Measurements from ENCODE around the gene ADAM15.

The ADAM15 gene

GRCh38 chr1:155011437-155012025 lies 39.6 kb upstream of the ADAM15 start:
- TF ChIP-seq CTCF (IDR thresholded peaks at IDR 0.05; ENCODE audit: insufficient read depth, low read length, poor library complexity, severe bottlenecking) (no peak), EZH2phosphoT487 (conservative IDR thresholded peaks at IDR 0.05; ENCODE audit: low read length) (no peak)
- no peaks in the 10 kb centered on the region for H3K9me3 ChIP-seq (ENCODE audit: insufficient read depth, low read length)
- H3K36me3 ChIP-seq (ENCODE audit: low read length) = no peaks in the 10 kb centered on the region
- H3K4me3 ChIP-seq (ENCODE audit: insufficient read depth, low read length, poor library complexity, severe bottlenecking) = no peak overlapping the region
- H4K20me1 ChIP-seq (ENCODE audit: low read depth, low read length) = no peaks in the 10 kb centered on the region
- H3F3A ChIP-seq (ENCODE audit: insufficient read depth) = peaks cover 2% of the 10 kb centered on the region; the same call in 1 of the 2 replicates
- H3K27ac ChIP-seq (ENCODE audit: low read depth, low read length) = no peak overlapping the region
- no peak overlapping the region for H2AFZ ChIP-seq (ENCODE audit: low read depth, low read length, severe bottlenecking)
- H3K9me2 ChIP-seq (replicated peaks; ENCODE audit: insufficient read depth, low read length) = no peaks in the 10 kb centered on the region
- no peak overlapping the region for H3K4me2 ChIP-seq (ENCODE audit: low read depth, low read length, poor library complexity, severe bottlenecking)
- H3K27me3 ChIP-seq (ENCODE audit: low read length) = no peaks in the 10 kb centered on the region
- H3K9ac ChIP-seq (ENCODE audit: low read length) = no peak overlapping the region
- no peaks in the 10 kb centered on the region for H3K79me2 ChIP-seq (ENCODE audit: insufficient read depth, low read length)

- H3K79me2 ChIP-seq (ENCODE audit: insufficient read depth, low read length) = no peaks in the 10 kb centered on the region
- no peak overlapping the region for H2AFZ ChIP-seq (ENCODE audit: low read depth, low read length, severe bottlenecking)
- H3K27ac ChIP-seq (ENCODE audit: low read depth, low read length) = no peak overlapping the region
- TF ChIP-seq EZH2phosphoT487 (conservative IDR thresholded peaks at IDR 0.05; ENCODE audit: low read length) (no peak), CTCF (IDR thresholded peaks at IDR 0.05; ENCODE audit: insufficient read depth, low read length, poor library complexity, severe bottlenecking) (no peak)
- H3K9me3 ChIP-seq (ENCODE audit: insufficient read depth, low read length) = no peaks in the 10 kb centered on the region
- no peaks in the 10 kb centered on the region for H3K36me3 ChIP-seq (ENCODE audit: low read length)
- no peak overlapping the region for H3K4me3 ChIP-seq (ENCODE audit: insufficient read depth, low read length, poor library complexity, severe bottlenecking)
- no peaks in the 10 kb centered on the region for H3K27me3 ChIP-seq (ENCODE audit: low read length)
- peaks cover 6% of the 10 kb centered on the region; the same call in 1 of the 2 replicates for H3F3A ChIP-seq (ENCODE audit: insufficient read depth)
- H4K20me1 ChIP-seq (ENCODE audit: low read depth, low read length) = no peaks in the 10 kb centered on the region
- no peaks in the 10 kb centered on the region for H3K9me2 ChIP-seq (replicated peaks; ENCODE audit: insufficient read depth, low read length)
- H3K9ac ChIP-seq (ENCODE audit: low read length) = no peak overlapping the region
- H3K4me2 ChIP-seq (ENCODE audit: low read depth, low read length, poor library complexity, severe bottlenecking) = no peak overlapping the region
These were observed 39.0 kb upstream of the ADAM15 start for GRCh38 chr1:155012026-155012546.

- Histone ChIP-seq H3K9me2 (replicated peaks; ENCODE audit: insufficient read depth, low read length) (no peaks in the 10 kb centered on the region), H3K79me2 (ENCODE audit: insufficient read depth, low read length) (no peaks in the 10 kb centered on the region), H3K27me3 (ENCODE audit: low read length) (no peaks in the 10 kb centered on the region), H3K9ac (ENCODE audit: low read length) (no peak overlapping the region), H3K27ac (ENCODE audit: low read depth, low read length) (no peak overlapping the region), H3F3A (ENCODE audit: insufficient read depth) (peaks cover 6% of the 10 kb centered on the region; the same call in 1 of the 2 replicates), H3K4me3 (ENCODE audit: insufficient read depth, low read length, poor library complexity, severe bottlenecking) (no peak overlapping the region), H3K9me3 (ENCODE audit: insufficient read depth, low read length) (no peaks in the 10 kb centered on the region), H4K20me1 (ENCODE audit: low read depth, low read length) (no peaks in the 10 kb centered on the region), H3K36me3 (ENCODE audit: low read length) (no peaks in the 10 kb centered on the region), H3K4me2 (ENCODE audit: low read depth, low read length, poor library complexity, severe bottlenecking) (no peak overlapping the region), H2AFZ (ENCODE audit: low read depth, low read length, severe bottlenecking) (no peak overlapping the region)
- TF ChIP-seq EZH2phosphoT487 (conservative IDR thresholded peaks at IDR 0.05; ENCODE audit: low read length) = no peak
- TF ChIP-seq CTCF (IDR thresholded peaks at IDR 0.05; ENCODE audit: insufficient read depth, low read length, poor library complexity, severe bottlenecking) = no peak
These were observed 38.1 kb upstream of the ADAM15 start for GRCh38 chr1:155012776-155013602.
